ENCODE measurements around the gene HIC1. TPM values are rescaled to one million over a fixed set of nuclear protein-coding genes. Genes with fewer than 3 reads are reported as not detected.

The HIC1 gene
- total and polyA plus RNA-seq, 9 of the 15 experiments (the other 6 are each of a cell fraction or from before 2014, with no cell fraction given) = 0.01 to 2.5 (median 0.18) TPM

DNA sequence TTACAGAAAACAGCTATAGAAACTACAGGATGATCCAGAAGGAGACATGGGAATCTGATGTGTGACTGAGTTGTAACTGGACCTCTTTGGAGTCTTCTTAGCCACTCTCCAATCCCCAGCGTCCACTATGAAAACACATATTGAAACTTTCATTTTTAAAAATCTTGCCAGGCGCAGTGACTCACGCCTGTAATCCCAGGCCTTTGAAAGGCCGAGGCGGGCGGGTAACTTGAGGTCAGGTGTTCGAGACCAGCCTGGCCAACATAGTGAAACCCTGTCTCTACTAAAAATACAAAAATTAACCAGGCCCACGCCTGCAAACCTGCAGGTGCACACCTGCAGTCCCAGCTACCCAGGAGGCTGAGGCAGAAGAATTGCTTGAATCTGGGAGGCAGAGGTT lies 53.3 kb downstream of the HIC1 start (continued):
- TF ChIP-seq, protein P1, sequence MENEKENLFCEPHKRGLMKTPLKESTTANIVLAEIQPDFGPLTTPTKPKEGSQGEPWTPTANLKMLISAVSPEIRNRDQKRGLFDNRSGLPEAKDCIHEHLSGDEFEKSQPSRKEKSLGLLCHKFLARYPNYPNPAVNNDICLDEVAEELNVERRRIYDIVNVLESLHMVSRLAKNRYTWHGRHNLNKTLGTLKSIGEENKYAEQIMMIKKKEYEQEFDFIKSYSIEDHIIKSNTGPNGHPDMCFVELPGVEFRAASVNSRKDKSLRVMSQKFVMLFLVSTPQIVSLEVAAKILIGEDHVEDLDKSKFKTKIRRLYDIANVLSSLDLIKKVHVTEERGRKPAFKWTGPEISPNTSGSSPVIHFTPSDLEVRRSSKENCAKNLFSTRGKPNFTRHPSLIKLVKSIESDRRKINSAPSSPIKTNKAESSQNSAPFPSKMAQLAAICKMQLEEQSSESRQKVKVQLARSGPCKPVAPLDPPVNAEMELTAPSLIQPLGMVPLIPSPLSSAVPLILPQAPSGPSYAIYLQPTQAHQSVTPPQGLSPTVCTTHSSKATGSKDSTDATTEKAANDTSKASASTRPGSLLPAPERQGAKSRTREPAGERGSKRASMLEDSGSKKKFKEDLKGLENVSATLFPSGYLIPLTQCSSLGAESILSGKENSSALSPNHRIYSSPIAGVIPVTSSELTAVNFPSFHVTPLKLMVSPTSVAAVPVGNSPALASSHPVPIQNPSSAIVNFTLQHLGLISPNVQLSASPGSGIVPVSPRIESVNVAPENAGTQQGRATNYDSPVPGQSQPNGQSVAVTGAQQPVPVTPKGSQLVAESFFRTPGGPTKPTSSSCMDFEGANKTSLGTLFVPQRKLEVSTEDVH (IDR thresholded peaks at IDR 0.05; ENCODE audit: low read depth, partially characterized antibody) = no peak
- TF ChIP-seq, protein P2, sequence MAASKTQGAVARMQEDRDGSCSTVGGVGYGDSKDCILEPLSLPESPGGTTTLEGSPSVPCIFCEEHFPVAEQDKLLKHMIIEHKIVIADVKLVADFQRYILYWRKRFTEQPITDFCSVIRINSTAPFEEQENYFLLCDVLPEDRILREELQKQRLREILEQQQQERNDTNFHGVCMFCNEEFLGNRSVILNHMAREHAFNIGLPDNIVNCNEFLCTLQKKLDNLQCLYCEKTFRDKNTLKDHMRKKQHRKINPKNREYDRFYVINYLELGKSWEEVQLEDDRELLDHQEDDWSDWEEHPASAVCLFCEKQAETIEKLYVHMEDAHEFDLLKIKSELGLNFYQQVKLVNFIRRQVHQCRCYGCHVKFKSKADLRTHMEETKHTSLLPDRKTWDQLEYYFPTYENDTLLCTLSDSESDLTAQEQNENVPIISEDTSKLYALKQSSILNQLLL (CRISPR knock-in tag; IDR thresholded peaks at IDR 0.05; ENCODE audit: borderline replicate concordance) = no peak
- TF ChIP-seq, protein P3, sequence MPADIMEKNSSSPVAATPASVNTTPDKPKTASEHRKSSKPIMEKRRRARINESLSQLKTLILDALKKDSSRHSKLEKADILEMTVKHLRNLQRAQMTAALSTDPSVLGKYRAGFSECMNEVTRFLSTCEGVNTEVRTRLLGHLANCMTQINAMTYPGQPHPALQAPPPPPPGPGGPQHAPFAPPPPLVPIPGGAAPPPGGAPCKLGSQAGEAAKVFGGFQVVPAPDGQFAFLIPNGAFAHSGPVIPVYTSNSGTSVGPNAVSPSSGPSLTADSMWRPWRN (IDR thresholded peaks at IDR 0.05; ENCODE audit: low read depth) = no peak
- TF ChIP-seq MIER1 (IDR thresholded peaks at IDR 0.05; ENCODE audit: low read depth) = no peak
- TF ChIP-seq FOXA3 (CRISPR knock-in tag; conservative IDR thresholded peaks at IDR 0.05 in 1 of 2, IDR thresholded peaks at IDR 0.05 in 1 of 2) = no peak
- TF ChIP-seq, protein P4, sequence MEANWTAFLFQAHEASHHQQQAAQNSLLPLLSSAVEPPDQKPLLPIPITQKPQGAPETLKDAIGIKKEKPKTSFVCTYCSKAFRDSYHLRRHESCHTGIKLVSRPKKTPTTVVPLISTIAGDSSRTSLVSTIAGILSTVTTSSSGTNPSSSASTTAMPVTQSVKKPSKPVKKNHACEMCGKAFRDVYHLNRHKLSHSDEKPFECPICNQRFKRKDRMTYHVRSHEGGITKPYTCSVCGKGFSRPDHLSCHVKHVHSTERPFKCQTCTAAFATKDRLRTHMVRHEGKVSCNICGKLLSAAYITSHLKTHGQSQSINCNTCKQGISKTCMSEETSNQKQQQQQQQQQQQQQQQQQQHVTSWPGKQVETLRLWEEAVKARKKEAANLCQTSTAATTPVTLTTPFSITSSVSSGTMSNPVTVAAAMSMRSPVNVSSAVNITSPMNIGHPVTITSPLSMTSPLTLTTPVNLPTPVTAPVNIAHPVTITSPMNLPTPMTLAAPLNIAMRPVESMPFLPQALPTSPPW (CRISPR knock-in tag; IDR thresholded peaks at IDR 0.05) = no peak
- no peak for TF ChIP-seq CREM (IDR thresholded peaks at IDR 0.05; ENCODE audit: low read depth)
- TF ChIP-seq POLR2G (IDR thresholded peaks at IDR 0.05; ENCODE audit: low read depth, low read length) = no peak
- TF ChIP-seq, protein P5, sequence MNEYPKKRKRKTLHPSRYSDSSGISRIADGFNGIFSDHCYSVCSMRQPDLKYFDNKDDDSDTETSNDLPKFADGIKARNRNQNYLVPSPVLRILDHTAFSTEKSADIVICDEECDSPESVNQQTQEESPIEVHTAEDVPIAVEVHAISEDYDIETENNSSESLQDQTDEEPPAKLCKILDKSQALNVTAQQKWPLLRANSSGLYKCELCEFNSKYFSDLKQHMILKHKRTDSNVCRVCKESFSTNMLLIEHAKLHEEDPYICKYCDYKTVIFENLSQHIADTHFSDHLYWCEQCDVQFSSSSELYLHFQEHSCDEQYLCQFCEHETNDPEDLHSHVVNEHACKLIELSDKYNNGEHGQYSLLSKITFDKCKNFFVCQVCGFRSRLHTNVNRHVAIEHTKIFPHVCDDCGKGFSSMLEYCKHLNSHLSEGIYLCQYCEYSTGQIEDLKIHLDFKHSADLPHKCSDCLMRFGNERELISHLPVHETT (CRISPR knock-in tag; conservative IDR thresholded peaks at IDR 0.05 in 1 of 2, IDR thresholded peaks at IDR 0.05 in 1 of 2) = no peak
- no peak for TF ChIP-seq ZNF586 (CRISPR knock-in tag; conservative IDR thresholded peaks at IDR 0.05)
- no peak for TF ChIP-seq NFE2L1 (tag; IDR thresholded peaks at IDR 0.05; ENCODE audit: borderline replicate concordance, low read depth)

Measured in K562 (cell line).